B cell (primary cell): ENCODE data around the gene TRIM49D2.
"Not testable (repeated sequence)": the region's sequence is repeated elsewhere in the genome, so short reads cannot be mapped to it uniquely, and the experiment has no call there.

Experiments used
- EZH2 ChIP-seq: IDR thresholded peaks from 2 replicates; pipeline ENCODE4 v1.6.1; 2012; ENCODE audit warnings: borderline replicate concordance, low read depth, mild to moderate bottlenecking, moderate library complexity, low read length; ENCODE audit not compliant: insufficient read depth, poor library complexity, severe bottlenecking
- TF ChIP-seq, protein P1 (sequence below): fragments of 200-600 bp; IDR thresholded peaks from one replicate; pipeline ENCODE4 v1.8.0; 2022; ENCODE audit warnings: antibody characterized with exemption, mild to moderate bottlenecking

DNA sequence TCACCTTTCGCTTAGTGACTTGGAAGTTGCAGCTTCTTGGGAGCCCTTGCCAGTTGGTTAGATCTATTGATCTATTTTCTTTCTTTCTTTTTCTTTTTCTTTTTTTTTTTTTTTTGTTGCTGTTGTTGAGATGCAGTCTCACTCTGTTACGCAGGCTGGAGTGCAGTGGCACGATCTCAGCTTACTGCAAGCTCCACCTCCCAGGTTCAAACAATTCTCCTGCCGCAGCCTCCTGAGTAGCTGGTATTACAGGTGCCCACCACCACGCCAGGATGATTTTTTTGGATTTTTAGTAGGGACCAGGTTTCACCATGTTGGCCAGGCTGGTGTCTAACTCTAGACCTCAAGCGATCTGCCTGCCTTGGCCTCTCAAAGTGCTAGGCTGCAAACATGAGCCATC, 46.4 kb upstream of the TRIM49D2 start:
- TF ChIP-seq, protein P1, sequence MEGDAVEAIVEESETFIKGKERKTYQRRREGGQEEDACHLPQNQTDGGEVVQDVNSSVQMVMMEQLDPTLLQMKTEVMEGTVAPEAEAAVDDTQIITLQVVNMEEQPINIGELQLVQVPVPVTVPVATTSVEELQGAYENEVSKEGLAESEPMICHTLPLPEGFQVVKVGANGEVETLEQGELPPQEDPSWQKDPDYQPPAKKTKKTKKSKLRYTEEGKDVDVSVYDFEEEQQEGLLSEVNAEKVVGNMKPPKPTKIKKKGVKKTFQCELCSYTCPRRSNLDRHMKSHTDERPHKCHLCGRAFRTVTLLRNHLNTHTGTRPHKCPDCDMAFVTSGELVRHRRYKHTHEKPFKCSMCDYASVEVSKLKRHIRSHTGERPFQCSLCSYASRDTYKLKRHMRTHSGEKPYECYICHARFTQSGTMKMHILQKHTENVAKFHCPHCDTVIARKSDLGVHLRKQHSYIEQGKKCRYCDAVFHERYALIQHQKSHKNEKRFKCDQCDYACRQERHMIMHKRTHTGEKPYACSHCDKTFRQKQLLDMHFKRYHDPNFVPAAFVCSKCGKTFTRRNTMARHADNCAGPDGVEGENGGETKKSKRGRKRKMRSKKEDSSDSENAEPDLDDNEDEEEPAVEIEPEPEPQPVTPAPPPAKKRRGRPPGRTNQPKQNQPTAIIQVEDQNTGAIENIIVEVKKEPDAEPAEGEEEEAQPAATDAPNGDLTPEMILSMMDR: not testable (repeated sequence)
- not testable (repeated sequence) for TF ChIP-seq EZH2
